DMS114 treated with DMSO at 0.1 percent for 48 hours (cell line): ENCODE measurements around the gene CSF3R.

Experiments
- DNase-seq: peaks from one replicate; lab custom pipeline; 2025; ENCODE audit not compliant: unreplicated experiment; lab: John Stamatoyannopoulos, UW

The CSF3R gene

GRCh38 chr1:36463463-36463802 is 19.3 kb downstream of the CSF3R start:
- DNase-seq: no peak

GRCh38 chr1:36458910-36459309 is 23.8 kb downstream of the CSF3R start:
- no peak for DNase-seq

DNA sequence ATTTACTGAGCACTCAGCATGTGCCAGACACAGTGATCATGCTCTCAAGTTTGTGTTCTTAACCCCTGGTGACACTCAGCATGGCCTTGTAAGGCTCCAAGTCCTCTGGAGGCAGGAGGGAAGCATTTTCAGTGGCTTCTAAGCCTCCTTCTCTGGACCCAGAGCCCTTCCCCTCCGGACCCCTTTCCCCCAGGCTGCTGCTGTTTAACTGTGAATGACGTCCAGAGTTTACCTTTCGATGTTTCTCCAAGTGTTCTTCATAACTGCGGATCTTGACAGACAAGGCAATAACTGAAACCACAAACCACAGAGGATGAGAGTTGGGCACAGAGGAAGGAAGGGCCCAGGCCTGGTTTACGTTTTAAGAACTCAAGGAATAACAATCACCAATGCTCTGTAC is 25.0 kb downstream of the CSF3R start:
- DNase-seq: no peak

GRCh38 chr1:36456391-36456928 is 26.3 kb downstream of the CSF3R start:
- DNase-seq: no peak

DNA sequence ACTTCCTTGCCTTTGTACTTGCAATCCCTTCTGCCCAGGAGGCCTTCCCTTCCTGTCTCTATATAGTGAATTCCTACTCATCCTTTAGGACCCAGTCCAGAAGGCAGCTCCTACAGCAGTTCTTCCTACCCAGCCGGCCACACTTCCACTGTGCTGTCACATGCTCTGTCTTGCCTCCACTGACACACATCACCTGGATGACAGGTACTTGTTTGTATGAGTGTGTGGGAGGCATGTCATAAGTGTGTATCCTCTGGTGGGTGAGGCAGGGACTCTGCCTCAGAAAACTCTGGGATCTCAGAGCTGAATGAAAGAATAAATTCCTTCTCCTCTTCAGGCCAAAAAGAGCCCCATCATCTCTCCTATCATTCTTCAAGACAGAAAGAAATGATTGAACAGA is 27.3 kb downstream of the CSF3R start:
- DNase-seq: no peak

- no peak for DNase-seq
These were observed 28.9 kb downstream of the CSF3R start for GRCh38 chr1:36453600-36454388.

DNA sequence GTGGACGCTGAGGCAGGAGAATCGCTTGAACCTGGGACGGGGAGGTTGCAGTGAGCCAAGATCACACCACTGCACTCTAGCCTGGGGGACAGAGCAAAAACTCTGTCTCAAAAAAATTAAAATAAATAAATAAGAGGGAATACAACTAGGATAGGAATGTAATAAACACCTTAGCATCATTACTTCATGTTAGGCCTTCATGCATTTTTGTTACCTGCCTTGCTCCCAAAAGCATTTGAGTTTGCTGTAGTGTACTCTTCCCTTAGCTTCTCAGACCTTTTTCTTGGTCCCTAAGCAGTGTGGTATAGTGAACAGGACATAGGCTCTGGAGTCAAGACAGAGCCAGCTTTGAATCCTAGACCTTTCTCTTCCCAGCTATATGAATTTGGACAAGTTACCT is 29.7 kb downstream of the CSF3R start:
- DNase-seq: no peak

DNA sequence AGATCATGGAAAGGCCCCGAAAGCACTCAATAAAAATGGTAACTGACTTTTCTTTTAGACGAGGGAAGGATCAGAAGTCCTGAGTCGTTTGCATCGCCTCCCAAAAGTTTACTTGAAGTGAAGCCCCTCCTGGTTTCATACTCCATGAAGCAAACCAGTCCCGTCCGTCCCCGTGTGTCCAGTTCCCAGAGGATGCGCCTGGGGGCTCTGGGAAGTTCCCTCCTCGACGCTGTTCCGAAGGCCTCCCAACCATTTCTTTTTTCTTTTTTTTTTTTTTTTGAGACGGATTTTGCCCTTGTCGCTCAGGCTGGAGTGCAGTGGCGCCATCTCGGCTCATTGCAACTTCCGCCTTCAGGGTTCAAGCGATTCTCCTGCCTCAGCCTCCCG is 31.8 kb downstream of the CSF3R start:
- no peak for DNase-seq

DNA sequence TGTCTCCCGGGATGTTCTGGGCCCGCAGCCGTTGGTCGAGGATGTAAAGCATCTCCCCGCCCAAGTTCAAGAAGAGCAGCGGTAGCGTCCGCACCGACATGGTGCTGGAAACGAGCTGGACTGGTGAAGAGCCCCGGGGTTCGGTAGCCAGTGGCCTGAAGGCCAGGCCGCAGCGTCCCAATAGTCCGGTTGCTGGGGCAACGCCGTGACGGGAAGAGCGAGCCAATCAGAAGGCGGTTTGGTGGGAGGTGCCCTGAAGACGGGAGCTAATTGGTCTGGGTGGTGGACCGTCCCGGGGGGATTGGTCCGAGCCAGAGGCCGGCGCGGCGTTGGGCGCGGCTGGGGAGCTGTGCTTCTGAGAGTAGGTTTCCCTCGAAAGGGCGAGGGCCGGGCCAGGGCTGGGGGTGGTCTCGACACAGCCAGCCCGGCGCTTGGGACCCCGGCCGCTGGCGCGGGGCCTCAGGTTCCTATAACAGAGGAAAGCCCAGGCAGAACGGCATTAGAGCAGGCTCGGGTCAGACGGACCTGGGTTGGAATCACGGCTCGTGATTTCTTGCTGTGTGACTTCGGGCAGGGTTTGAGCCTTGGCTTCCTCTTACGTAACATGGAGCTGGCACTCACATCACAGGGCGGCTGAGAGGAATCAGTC is 32.3 kb downstream of the CSF3R start, which contains the start of gene OSCP1:
OSCP1 (minus strand) TSS at position 182 of the 649 bp plus-strand sequence; CDS start at position 100, 82 bp downstream.
- peak; percentile 97 for DNase-seq

- DNase-seq: peak; percentile 15
These were observed 34.1 kb downstream of the CSF3R start for GRCh38 chr1:36448530-36449056.

GRCh38 chr1:36447450-36447849 is 35.3 kb downstream of the CSF3R start:
- no peak for DNase-seq

DNA sequence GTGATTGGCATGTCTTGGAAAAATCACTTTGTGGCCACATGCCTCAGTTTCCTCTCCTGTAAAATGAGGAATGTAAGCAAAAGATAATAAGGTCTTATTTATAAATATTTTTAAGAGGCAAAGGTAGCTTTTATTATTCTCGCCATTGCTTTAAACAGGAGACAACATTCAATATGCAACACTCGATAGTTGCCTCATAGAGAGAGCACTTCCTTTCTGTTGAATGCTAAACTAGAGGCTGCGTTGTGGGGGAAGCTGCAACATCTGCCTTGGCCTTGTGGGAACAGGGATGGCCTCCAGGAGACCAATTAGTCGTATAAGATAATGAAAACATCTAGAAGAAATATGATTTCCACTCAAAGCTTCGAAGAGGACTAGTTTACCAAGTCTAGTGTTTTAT is 36.0 kb downstream of the CSF3R start:
- DNase-seq: no peak

GRCh38 chr1:36446271-36446670 is 36.4 kb downstream of the CSF3R start:
- peak; percentile 16 for DNase-seq

DNA sequence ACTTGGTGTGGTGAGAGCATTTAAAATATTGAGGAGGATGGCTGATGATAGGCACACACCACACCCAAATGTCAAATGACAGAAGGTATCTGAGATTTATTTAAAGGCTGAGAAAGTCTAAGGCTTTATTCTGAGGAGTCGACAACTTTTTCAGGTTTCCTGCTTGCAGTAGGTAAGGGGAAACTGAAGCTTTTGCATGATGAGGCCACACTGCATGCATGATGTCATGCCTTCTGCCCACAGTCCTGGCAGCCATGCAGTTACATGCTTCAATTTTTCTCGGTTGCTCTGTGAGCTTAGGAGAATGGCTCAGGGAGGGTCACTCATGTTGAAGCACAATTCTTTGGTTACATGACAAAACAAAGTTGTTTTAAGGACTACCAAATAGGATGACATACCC is 39.4 kb downstream of the CSF3R start:
- DNase-seq: no peak

- no peak for DNase-seq
These were observed 40.4 kb downstream of the CSF3R start for GRCh38 chr1:36442337-36442736.

DNA sequence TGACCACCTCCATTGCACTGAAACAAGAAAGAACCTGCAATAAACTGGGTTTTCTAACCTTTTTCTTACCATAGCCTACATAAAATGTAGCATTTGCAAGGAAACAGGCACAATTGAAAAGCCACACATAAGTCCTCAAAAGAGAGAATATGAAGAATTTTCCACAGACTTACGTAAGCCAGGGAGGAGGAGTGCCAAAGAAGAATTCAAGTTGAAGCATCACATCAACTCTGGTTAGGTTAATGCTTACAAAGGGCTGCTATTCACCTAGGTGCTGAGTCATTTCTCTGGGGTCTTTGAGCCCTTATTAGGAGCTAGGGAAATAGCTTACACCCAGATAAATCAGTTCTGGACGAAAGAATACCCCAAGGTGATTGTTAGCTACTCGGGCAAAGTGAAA is 42.1 kb downstream of the CSF3R start:
- no peak for DNase-seq

DNA sequence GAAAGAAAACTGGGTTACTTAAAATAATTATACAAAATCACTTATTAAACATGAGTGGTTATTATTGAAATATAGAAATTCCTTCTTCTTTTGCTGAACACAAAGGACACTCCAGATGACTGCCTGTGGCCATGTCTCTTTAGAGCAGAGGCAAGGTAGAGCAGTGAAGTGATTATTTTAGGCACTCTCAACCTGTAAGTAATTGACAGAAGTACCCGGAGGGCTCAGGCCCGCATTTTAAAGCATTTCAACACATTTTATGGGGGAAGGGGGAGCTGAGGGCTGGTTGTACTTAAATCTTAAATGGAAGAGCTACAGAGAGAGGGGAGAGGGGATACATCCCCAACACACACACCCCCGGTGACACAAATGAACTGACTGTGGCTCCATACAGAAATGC is 42.7 kb downstream of the CSF3R start:
- DNase-seq: no peak

GRCh38 chr1:36438715-36439114 is 44.0 kb downstream of the CSF3R start:
- no peak for DNase-seq

GRCh38 chr1:36436821-36437220 is 45.9 kb downstream of the CSF3R start:
- DNase-seq: no peak

DNA sequence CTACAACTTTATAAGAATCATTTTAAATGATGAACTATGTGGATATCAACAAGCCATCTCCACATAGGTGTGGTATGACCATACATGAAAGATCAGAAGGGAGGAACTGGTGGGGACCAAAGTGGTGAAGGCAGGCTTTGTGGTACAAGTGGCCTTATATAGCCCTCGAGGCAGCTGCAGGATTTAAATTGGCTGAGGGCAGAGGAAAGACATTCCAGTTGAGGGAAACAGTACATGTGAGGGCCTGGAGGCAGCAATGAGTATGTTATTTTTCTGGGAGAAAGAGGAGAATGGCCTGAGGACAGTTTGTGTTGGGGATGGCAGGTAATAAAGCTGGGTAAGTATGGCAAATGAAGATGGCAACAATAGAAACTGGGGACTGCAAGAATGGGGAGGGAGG is 49.6 kb downstream of the CSF3R start:
- no peak for DNase-seq

- DNase-seq: no peak
These were observed 50.1 kb downstream of the CSF3R start for GRCh38 chr1:36432616-36433015.

DNA sequence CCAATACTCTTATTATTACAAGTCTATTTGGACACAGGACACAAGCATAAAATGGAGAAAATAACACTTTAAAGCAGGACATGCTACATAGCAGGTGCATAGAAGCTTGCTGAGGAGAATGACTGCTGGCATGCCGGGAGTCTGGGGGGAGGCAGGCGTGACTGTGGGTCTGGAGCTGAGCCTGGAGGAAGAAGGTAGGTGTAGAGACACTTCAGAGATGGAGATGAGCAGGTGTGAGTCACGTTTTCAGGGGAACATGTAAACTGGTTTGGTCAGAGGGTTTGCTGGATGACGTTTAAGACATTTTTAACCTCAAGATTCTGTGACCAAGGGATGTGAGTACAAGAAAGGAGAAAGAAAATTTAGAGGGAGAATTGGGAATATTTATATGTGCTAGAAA is 56.9 kb downstream of the CSF3R start:
- no peak for DNase-seq
